Stomach (tissue), 9 donors: ENCODE measurements around the gene DOCK1. TPM values are rescaled to one million over a fixed set of nuclear protein-coding genes. Genes with fewer than 3 reads are reported as not detected.

Experiments used
- DNase-seq, 2 donors: peaks; one replicate each; pipeline versions ENCODE4 v3.0.0 to v3.0.0-alpha.2; 2013 to 2019
- H3K27ac ChIP-seq, 5 donors: fragments of 200-600 bp in 4 of 5; sonication (generic) in 4 of 5; one replicate each; pipeline ENCODE4 v1.5.1; 2013 to 2019; ENCODE audit warnings: mild to moderate bottlenecking in 1 of 5, moderate library complexity in 1 of 5
- H3K27me3 ChIP-seq, 3 donors: fragments of 200-600 bp; sonication (generic); one replicate each; pipeline ENCODE4 v1.5.1; 2017 to 2019; ENCODE audit warnings: mixed run types in 1 of 3
- H3K36me3 ChIP-seq, 4 donors: fragments of 200-600 bp; sonication (generic); 1 replicate in 3 of 4; 2 replicates in 1 of 4; pipeline ENCODE4 v1.5.1; 2016 to 2019
- H3K4me1 ChIP-seq, 4 donors: fragments of 200-600 bp; sonication (generic); one replicate each; pipeline ENCODE4 v1.5.1; 2016 to 2019
- H3K4me3 ChIP-seq, 4 donors: fragments of 200-600 bp; sonication (generic) in 3 of 4; one replicate each; pipeline ENCODE4 v1.5.1; 2016 to 2019; ENCODE audit warnings: mild to moderate bottlenecking in 1 of 4
- H3K9me3 ChIP-seq, 4 donors: fragments of 200-600 bp; sonication (generic); one replicate each; pipeline ENCODE4 v1.5.1; 2016 to 2019
- CTCF ChIP-seq, 7 experiments: fragments of 450-650 bp in 4 of 7; fragments of 200-600 bp in 3 of 7; sonication (generic) in 3 of 7; IDR thresholded peaks; one replicate each; pipeline ENCODE4 v1.5.1; 2016 to 2019; ENCODE audit warnings: antibody characterized with exemption in 7 of 7, control low read depth in 2 of 7, mild to moderate bottlenecking in 1 of 7
- EP300 ChIP-seq: sonication (generic); formaldehyde crosslinking; IDR thresholded peaks from one replicate; pipeline ENCODE4 v1.6.1; 2017; ENCODE audit warnings: antibody characterized with exemption
- POLR2A ChIP-seq, 4 donors: fragments of 450-650 bp; IDR thresholded peaks; one replicate each; pipeline ENCODE4 v1.6.1; 2016; ENCODE audit warnings: antibody characterized with exemption in 4 of 4, control low read depth in 2 of 4, mild to moderate bottlenecking in 1 of 4, moderate library complexity in 1 of 4
- POLR2AphosphoS5 ChIP-seq, 3 donors: sonication (generic); formaldehyde crosslinking; IDR thresholded peaks; one replicate each; pipeline ENCODE4 v1.6.1; 2016; ENCODE audit warnings: antibody characterized with exemption in 3 of 3
- WGBS, 5 donors: extraction: QIAGEN DNeasy Blood & Tissue Kit in 3 of 5; methylation state at CpG; one replicate each; pipeline versions ENCODE4 v1.1.5 to v1.1.7; 2013 to 2018; 5-methylcytosine and 5-hydroxymethylcytosine counted together
- intact Hi-C: fragments of 100-400 bp; cut with DNase I; formaldehyde crosslinking; loops from one replicate; pipeline ENCODE4 v1.15.1; 2023; ENCODE audit warnings: low total_unique reads
- polyA plus RNA-seq, 3 donors: library from polyadenylated mRNA; stranded (reverse); fragments of 200-250 nt; gene quantifications; one replicate each; pipeline ENCODE4 v1.2.3, GENCODE V29; 2013
- total RNA-seq, 5 donors: library from RNA; depleted of rRNA; stranded (reverse); fragments of >200 nt; gene quantifications; one replicate each; pipeline versions ENCODE4 v1.1.0 to v1.2.3, GENCODE V29; 2014 to 2016
- donor health status: healthy with polysubstance abuse.
- donor health status: Bipolar disorder and iron deficiency.
- donor health status: healthy.

The DOCK1 gene
- total and polyA plus RNA-seq, 8 donors = 8.4 to 114 (median 35.0) TPM

- Histone ChIP-seq H3K4me1 (peaks cover 0 to 13% (median 5%) of the 10 kb centered on the region in 4 donors), H3K27ac (no peak overlapping the region), H3K27me3 (no peaks in the 10 kb centered on the region), H3K36me3 (peaks cover 0 to 14% (median 11%) of the 10 kb centered on the region in 4 donors), H3K9me3 (no peaks in the 10 kb centered on the region), H3K4me3 (no peak overlapping the region)
- intact Hi-C loops = no loop called here
- DNase-seq = peak in 1 of 2 donors; percentile 30
- no peak for TF ChIP-seq POLR2AphosphoS5 (IDR thresholded peaks at IDR 0.05)
- peak in 1 of 7 experiments; percentile 15 for TF ChIP-seq CTCF (IDR thresholded peaks at IDR 0.05)
- 86 to 94% (median 90%) methylated on average over 7 to 8 of the region's 8 CpGs for WGBS, 5 donors
Measured at GRCh38 chr10:126969310-126969709, 64.1 kb downstream of the DOCK1 start.

GRCh38 chr10:126972635-126973414 lies 67.6 kb downstream of the DOCK1 start:
- H3K9me3 ChIP-seq = no peaks in the 10 kb centered on the region
- 27 to 39% (median 34%) methylated on average over 11 of the region's 11 CpGs for WGBS, 5 donors
- intact Hi-C loops = no loop called here
- H3K27me3 ChIP-seq = no peaks in the 10 kb centered on the region
- H3K4me1 ChIP-seq = peaks cover 0 to 21% (median 5%) of the 10 kb centered on the region in 4 donors
- peak overlapping the region in 1 of 5 donors; percentile 10 for H3K27ac ChIP-seq
- no peak for TF ChIP-seq CTCF (IDR thresholded peaks at IDR 0.05)
- no peak for TF ChIP-seq POLR2A (IDR thresholded peaks at IDR 0.05)
- TF ChIP-seq POLR2AphosphoS5 (IDR thresholded peaks at IDR 0.05) = no peak
- TF ChIP-seq EP300 = no peak
- peak in 1 of 2 donors; percentile 85 for DNase-seq
- H3K4me3 ChIP-seq = no peak overlapping the region
- H3K36me3 ChIP-seq = peaks cover 0 to 33% (median 30%) of the 10 kb centered on the region in 4 donors

GRCh38 chr10:126975221-126975620 lies 70.0 kb downstream of the DOCK1 start:
- Histone ChIP-seq H3K27me3 (no peaks in the 10 kb centered on the region), H3K9me3 (no peaks in the 10 kb centered on the region), H3K4me3 (no peak overlapping the region), H3K4me1 (peaks cover 0 to 21% (median 5%) of the 10 kb centered on the region in 4 donors), H3K36me3 (peaks cover 0 to 56% (median 53%) of the 10 kb centered on the region in 4 donors), H3K27ac (no peak overlapping the region)
- 93 to 95% (median 94%) methylated on average over 5 of the region's 5 CpGs for WGBS, 5 donors
- TF ChIP-seq EP300 (no peak), POLR2A (IDR thresholded peaks at IDR 0.05) (no peak), POLR2AphosphoS5 (IDR thresholded peaks at IDR 0.05) (no peak), CTCF (IDR thresholded peaks at IDR 0.05) (no peak)
- intact Hi-C loops = no loop called here
- DNase-seq = no peak

GRCh38 chr10:126977216-126977615 lies 72.0 kb downstream of the DOCK1 start:
- Histone ChIP-seq H3K27me3 (no peaks in the 10 kb centered on the region), H3K36me3 (peaks cover 0 to 60% (median 58%) of the 10 kb centered on the region in 4 donors), H3K27ac (no peak overlapping the region), H3K4me1 (peaks cover 0 to 21% (median 5%) of the 10 kb centered on the region in 4 donors), H3K4me3 (no peak overlapping the region), H3K9me3 (no peaks in the 10 kb centered on the region)
- 68 to 83% (median 77%) methylated on average over 6 of the region's 6 CpGs for WGBS, 5 donors
- intact Hi-C loops = no loop called here
- TF ChIP-seq EP300 (no peak), POLR2AphosphoS5 (IDR thresholded peaks at IDR 0.05) (no peak), POLR2A (IDR thresholded peaks at IDR 0.05) (no peak), CTCF (IDR thresholded peaks at IDR 0.05) (no peak)
- DNase-seq = no peak
